OCI-LY7 (cell line): ENCODE measurements around the gene ZNF30. TPM values are rescaled to one million over a fixed set of nuclear protein-coding genes. Genes with fewer than 3 reads are reported as not detected.

Experiments
- Bru-seq: library from RNA; stranded (reverse); fragments of 400-500 nt; gene quantifications from one replicate; lab custom pipeline; 2021; lab: Mats Ljungman, UMichigan
- BruChase-seq, 2 experiments: library from RNA; stranded (reverse); fragments of 400-500 nt; gene quantifications; one replicate each; lab custom pipeline; 2021; lab: Mats Ljungman, UMichigan
- BruUV-seq: library from RNA; stranded (reverse); fragments of 400-500 nt; replicated peaks from 2 replicates; lab custom pipeline; 2021; lab: Mats Ljungman, UMichigan
- CTCF ChIA-PET: fragments of 300-600 bp; sonication (Branson Sonifier 250); formaldehyde crosslinking; loops from one replicate; lab custom pipeline; 2022; ENCODE audit warnings: antibody characterized with exemption; ENCODE audit not compliant: unreplicated experiment; lab: Charles Lee
- POLR2A ChIA-PET: fragments of 300-600 bp; sonication (Branson Sonifier 250); formaldehyde crosslinking; loops from one replicate; lab custom pipeline; 2022; ENCODE audit warnings: antibody characterized with exemption; lab: Charles Lee
- DNase-seq: peaks from one replicate; pipeline ENCODE4 v3.0.0-alpha.2; 2015; ENCODE audit warnings: low spot score
- H2AFZ ChIP-seq: fragments of 200-600 bp; sonication (generic), shearing (Covaris generic); 2 replicates; pipeline ENCODE4 v1.6.1; 2014; ENCODE audit warnings: mild to moderate bottlenecking, antibody characterized with exemption, low read length, moderate library complexity
- H3K27ac ChIP-seq: fragments of 200-600 bp; sonication (generic); 2 replicates; pipeline ENCODE4 v1.5.1; 2014; ENCODE audit warnings: mixed run types, low read depth, mild to moderate bottlenecking, moderate library complexity, low read length, inconsistent platforms; ENCODE audit not compliant: poor library complexity, severe bottlenecking
- H3K36me3 ChIP-seq: fragments of 200-600 bp; sonication (generic); 2 replicates; pipeline ENCODE4 v1.6.1; 2014; ENCODE audit warnings: mild to moderate bottlenecking, antibody characterized with exemption, low read length, moderate library complexity, mixed read lengths; ENCODE audit not compliant: insufficient read depth
- H3K4me1 ChIP-seq: fragments of 200-600 bp; sonication (generic); 2 replicates; pipeline ENCODE4 v1.5.1; 2014; ENCODE audit warnings: mild to moderate bottlenecking, low read length; ENCODE audit not compliant: insufficient read depth, poor library complexity, severe bottlenecking
- H3K4me2 ChIP-seq: fragments of 200-600 bp; sonication (generic); 2 replicates; pipeline ENCODE4 v1.6.1; 2014; ENCODE audit warnings: mild to moderate bottlenecking, low read length
- H3K4me3 ChIP-seq: fragments of 200-600 bp; sonication (generic); 2 replicates; pipeline ENCODE4 v1.5.1; 2014; ENCODE audit warnings: mild to moderate bottlenecking, low read depth, low read length; ENCODE audit not compliant: poor library complexity, severe bottlenecking
- H3K79me2 ChIP-seq: fragments of 200-600 bp; sonication (generic); 2 replicates; pipeline ENCODE4 v1.6.1; 2016; ENCODE audit warnings: low read depth, mild to moderate bottlenecking, low read length, moderate library complexity, mixed read lengths; ENCODE audit not compliant: insufficient read depth
- H3K9me2 ChIP-seq: fragments of 200-600 bp; sonication (generic); 2 replicates; pipeline ENCODE4 v1.6.1; 2016; ENCODE audit warnings: mild to moderate bottlenecking, low read length, mixed read lengths; ENCODE audit not compliant: insufficient read depth
- H3K9me3 ChIP-seq: fragments of 200-600 bp; sonication (generic); 2 replicates; pipeline ENCODE4 v1.6.1; 2014; ENCODE audit warnings: mild to moderate bottlenecking, mixed run types, low read length, mixed read lengths
- H4K20me1 ChIP-seq: fragments of 200-600 bp; sonication (generic); 2 replicates; pipeline ENCODE4 v1.6.1; 2014; ENCODE audit warnings: mild to moderate bottlenecking, antibody characterized with exemption, low read length, moderate library complexity, mixed read lengths; ENCODE audit not compliant: insufficient read depth
- EZH2phosphoT487 ChIP-seq: fragments of 200-600 bp; sonication (generic); IDR thresholded peaks from 2 replicates; pipeline ENCODE4 v1.6.1; 2018; ENCODE audit warnings: low read depth, borderline replicate concordance, mild to moderate bottlenecking, mixed run types, antibody characterized with exemption, low read length, moderate library complexity, mixed read lengths
- intact Hi-C: fragments of 100-400 bp; cut with micrococcal nuclease; formaldehyde crosslinking; loops from one replicate; pipeline ENCODE4 v1.10.0; 2022; ENCODE audit not compliant: unreplicated experiment
- long read RNA-seq: library from polyadenylated mRNA; stranded (forward); transcript quantifications from one replicate; pipeline ENCODE4 v2.0.0, GENCODE V29; 2022
- total RNA-seq, 2 experiments: library from RNA; depleted of rRNA in 1 of 2; stranded (reverse); fragments of >200 nt in 1 of 2; shearing (Covaris generic) in 1 of 2; gene quantifications; 2 replicates each; pipeline ENCODE4 v1.2.3, GENCODE V29; 2014 to 2022
- TF ChIP-seq, protein P1 (sequence below): fragments of 200-600 bp; sonication (generic); conservative IDR thresholded peaks from 2 replicates; pipeline ENCODE4 v1.5.1; 2014; ENCODE audit warnings: mild to moderate bottlenecking, antibody characterized with exemption, low read length, moderate library complexity, mixed read lengths

ZNF30 gene
- total RNA-seq (2014; rRNA removed; shearing (Covaris generic)) = not detected in 2 replicates
- total RNA-seq (2022) = not detected in 2 replicates
- percentile 4 among the genes with signal in this experiment for Bru-seq, nascent RNA
- percentile 10 among the genes with signal in this experiment for BruChase-seq, experiment 1, labeled RNA remaining after a 6-hour chase
- percentile 6 among the genes with signal in this experiment for BruChase-seq, experiment 2, labeled RNA remaining after a 2-hour chase
- long read RNA-seq, partial matches to known transcripts = 0 of 3 reads
- long read RNA-seq, other reads (novel, unspliced or antisense) = 3 of 3 reads

GRCh38 chr19:34926685-34927375 lies at the start of gene ZNF30:
Gene ZNF30, plus strand, starts transcription at chr19:34926903. Its CDS starts 3,045 bp downstream, at chr19:34929948.
- intact Hi-C loops = no loop called here
- no TSS peak for BruUV-seq
- H3K4me2 ChIP-seq = no peak within 1 kb of the TSS
- H3K4me1 ChIP-seq = no peaks in the 10 kb centered on the region
- DNase-seq = no peak
- no peak within 1 kb of the TSS for H3K27ac ChIP-seq
- H3K36me3 ChIP-seq = no peaks in the 10 kb centered on the region
- no peaks in the 10 kb centered on the region for H3K9me3 ChIP-seq
- H4K20me1 ChIP-seq = no peaks in the 10 kb centered on the region
- H3K79me2 ChIP-seq = no peaks in the 10 kb centered on the region
- no peaks in the 10 kb centered on the region for H3K9me2 ChIP-seq
- H2AFZ ChIP-seq = no peak within 1 kb of the TSS
- no peak within 1 kb of the TSS for H3K4me3 ChIP-seq
- CTCF ChIA-PET = no interaction called here
- TF ChIP-seq, protein P1, sequence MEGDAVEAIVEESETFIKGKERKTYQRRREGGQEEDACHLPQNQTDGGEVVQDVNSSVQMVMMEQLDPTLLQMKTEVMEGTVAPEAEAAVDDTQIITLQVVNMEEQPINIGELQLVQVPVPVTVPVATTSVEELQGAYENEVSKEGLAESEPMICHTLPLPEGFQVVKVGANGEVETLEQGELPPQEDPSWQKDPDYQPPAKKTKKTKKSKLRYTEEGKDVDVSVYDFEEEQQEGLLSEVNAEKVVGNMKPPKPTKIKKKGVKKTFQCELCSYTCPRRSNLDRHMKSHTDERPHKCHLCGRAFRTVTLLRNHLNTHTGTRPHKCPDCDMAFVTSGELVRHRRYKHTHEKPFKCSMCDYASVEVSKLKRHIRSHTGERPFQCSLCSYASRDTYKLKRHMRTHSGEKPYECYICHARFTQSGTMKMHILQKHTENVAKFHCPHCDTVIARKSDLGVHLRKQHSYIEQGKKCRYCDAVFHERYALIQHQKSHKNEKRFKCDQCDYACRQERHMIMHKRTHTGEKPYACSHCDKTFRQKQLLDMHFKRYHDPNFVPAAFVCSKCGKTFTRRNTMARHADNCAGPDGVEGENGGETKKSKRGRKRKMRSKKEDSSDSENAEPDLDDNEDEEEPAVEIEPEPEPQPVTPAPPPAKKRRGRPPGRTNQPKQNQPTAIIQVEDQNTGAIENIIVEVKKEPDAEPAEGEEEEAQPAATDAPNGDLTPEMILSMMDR = no peak
- no peak for TF ChIP-seq EZH2phosphoT487
- POLR2A ChIA-PET = no interaction called here

- Histone ChIP-seq H3K79me2 (no peaks in the 10 kb centered on the region), H3K9me3 (no peaks in the 10 kb centered on the region), H3K4me2 (no peak overlapping the region), H3K4me1 (no peaks in the 10 kb centered on the region), H3K27ac (no peak overlapping the region), H2AFZ (no peak overlapping the region), H4K20me1 (no peaks in the 10 kb centered on the region), H3K9me2 (no peaks in the 10 kb centered on the region), H3K4me3 (no peak overlapping the region), H3K36me3 (no peaks in the 10 kb centered on the region)
- CTCF ChIA-PET = no interaction called here
- TF ChIP-seq EZH2phosphoT487 = no peak
- TF ChIP-seq, protein P1 = no peak
- POLR2A ChIA-PET = interaction anchor here (0.6 kb wide), 1 partner anchor 42 kb away, joined by 7 read pairs; no protein-coding TSS in a partner anchor
- no TSS peak for BruUV-seq
- no peak for DNase-seq
- intact Hi-C loops = no loop called here
Measured at GRCh38 chr19:34879563-34879962, 47.1 kb upstream of the ZNF30 start.

DNA sequence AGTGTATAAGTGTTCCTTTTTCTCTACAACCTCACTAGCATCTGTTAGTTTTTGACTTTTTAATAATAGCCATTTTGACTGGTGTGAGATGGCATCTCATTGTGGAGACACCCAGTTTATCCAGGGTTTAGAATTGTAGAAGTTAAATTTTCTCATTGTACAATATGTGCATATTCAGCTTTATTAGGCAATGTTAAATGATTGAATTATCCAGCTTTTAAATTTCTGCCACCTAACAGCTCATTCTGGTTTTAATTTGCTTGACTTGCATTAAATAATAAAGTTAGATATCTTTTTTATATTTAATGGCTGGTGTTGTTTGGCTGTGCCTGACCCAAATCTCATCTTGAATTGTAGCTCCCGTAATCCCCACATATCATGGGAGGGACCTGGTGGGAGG lies 46.7 kb upstream of the ZNF30 start:
- no TSS peak for BruUV-seq
- Histone ChIP-seq H2AFZ (no peak overlapping the region), H3K27ac (no peak overlapping the region), H3K4me2 (no peak overlapping the region), H3K36me3 (no peaks in the 10 kb centered on the region), H3K9me2 (no peaks in the 10 kb centered on the region), H3K79me2 (no peaks in the 10 kb centered on the region), H3K4me1 (no peaks in the 10 kb centered on the region), H3K9me3 (no peaks in the 10 kb centered on the region), H4K20me1 (no peaks in the 10 kb centered on the region), H3K4me3 (no peak overlapping the region)
- DNase-seq = no peak
- POLR2A ChIA-PET = no interaction called here
- intact Hi-C loops = no loop called here
- CTCF ChIA-PET = no interaction called here
- TF ChIP-seq, protein P1 = no peak
- TF ChIP-seq EZH2phosphoT487 = no peak
